Measurements from ENCODE around the gene FUZ. TPM values are rescaled to one million over a fixed set of nuclear protein-coding genes. Genes with fewer than 3 reads are reported as not detected.

Gene FUZ
- total and polyA plus RNA-seq, 2 of the 8 experiments (the other 6 are each of a cell fraction or from before 2014, with no cell fraction given) = 28.4 to 33.9 TPM

DNA sequence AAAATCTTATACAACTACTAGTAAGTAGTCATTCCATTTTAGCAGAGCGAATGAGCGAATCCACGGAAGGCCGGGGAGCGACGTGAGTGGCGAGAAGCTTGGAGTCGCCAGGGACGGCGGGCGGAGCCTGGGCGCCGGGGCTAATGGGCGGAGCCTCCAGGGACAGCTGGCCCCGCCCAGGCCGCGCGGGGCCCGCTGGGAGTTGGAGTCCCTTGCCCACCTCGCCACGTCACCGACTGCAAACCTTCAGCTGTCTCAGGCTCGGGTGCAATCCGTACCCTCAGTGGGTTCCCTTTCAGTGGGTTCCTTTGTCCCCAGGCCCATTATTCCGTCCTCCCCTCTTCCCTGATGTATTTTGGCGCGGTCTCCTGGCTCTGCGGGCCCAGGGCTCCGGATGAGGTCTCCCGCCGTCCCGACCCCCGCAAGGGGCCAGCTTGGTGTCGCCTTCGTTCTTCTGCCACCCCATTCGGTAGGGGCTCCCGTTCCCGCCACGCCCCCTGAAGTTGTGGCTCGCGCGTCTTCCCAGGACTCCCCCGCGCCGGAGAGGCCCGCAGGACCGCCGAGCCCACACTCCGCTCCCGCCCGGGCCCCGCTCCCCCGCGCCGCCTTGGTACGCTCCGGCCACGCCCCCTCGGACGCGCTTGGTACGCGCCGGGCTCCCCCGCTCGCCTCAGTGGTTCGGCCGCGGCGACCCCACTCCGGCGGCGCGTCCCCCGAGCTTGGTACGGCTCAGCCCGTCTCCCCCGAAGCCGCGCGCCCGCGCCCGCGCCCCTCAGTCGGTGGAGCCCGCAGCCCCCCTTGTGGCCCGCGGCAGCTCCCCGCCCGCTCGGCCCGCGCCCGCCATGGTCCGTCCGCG, 37.6 kb upstream of the FUZ start, which contains the start of gene PTOV1 (continued):
- TF ChIP-seq TEAD4 (IDR thresholded peaks at IDR 0.05; ENCODE audit: low read depth, low read length) = 0 out of 2 replicates have a peak, but pooled peaks have one; percentile 4
- peak in 1 of 2 experiments; percentile 73; a peak in 2 of 4 replicates for TF ChIP-seq SIN3A (conservative IDR thresholded peaks at IDR 0.05 in 1 of 2, IDR thresholded peaks at IDR 0.05 in 1 of 2; ENCODE audit: low read depth in 1 of 2, low read length in 2 of 2)
- peak; percentile 73 for TF ChIP-seq TAF7 (optimal IDR thresholded peaks at IDR 0.05; ENCODE audit: borderline replicate concordance, low read depth, low read length)
- no peak for TF ChIP-seq EZH2 (IDR thresholded peaks at IDR 0.05; ENCODE audit: low read depth, low read length, severe bottlenecking)
- TF ChIP-seq SIRT6 (IDR thresholded peaks at IDR 0.05; ENCODE audit: low read length) = no peak
- no peak for TF ChIP-seq CHD2 (IDR thresholded peaks at IDR 0.05; ENCODE audit: low read length)
- no peak for TF ChIP-seq HDAC6 (IDR thresholded peaks at IDR 0.05; ENCODE audit: low read depth, low read length)
- TF ChIP-seq RXRA (IDR thresholded peaks at IDR 0.05; ENCODE audit: insufficient read depth, low read depth, low read length) = no peak
- peak; percentile 72 for TF ChIP-seq POLR2AphosphoS5 (IDR thresholded peaks at IDR 0.05; ENCODE audit: low read depth, low read length)

All from H1 (cell line).